Measurements from ENCODE around the gene PPP2R2C. TPM values are rescaled to one million over a fixed set of nuclear protein-coding genes. Genes with fewer than 3 reads are reported as not detected.

Gene PPP2R2C
- total RNA-seq, 1 experiment from 2014 or later = 32.9 TPM

GRCh38 chr4:6410068-6410467, 62.3 kb downstream of the PPP2R2C start:
- H3K4me3 ChIP-seq (replicated peaks in 1 of 2; ENCODE audit: low read depth in 1 of 2, low read length in 2 of 2) = no peak overlapping the region
- H4K20me1 ChIP-seq (ENCODE audit: insufficient read depth) = no peaks in the 10 kb centered on the region
- no peaks in the 10 kb centered on the region for H3K27me3 ChIP-seq (ENCODE audit: insufficient read depth, low read length)
- RAD21 ChIA-PET (ENCODE audit: low non-redundant PET in 1 of 2, low total read pairs in 2 of 2, uncharacterized antibody in 2 of 2, unreplicated experiment in 2 of 2) = no interaction called here
- POLR2A ChIA-PET = no interaction called here
- DNase-seq (ENCODE audit: low read depth, low spot score) = no peak
- H3K9ac ChIP-seq (ENCODE audit: low read length) = no peak overlapping the region
- H3K9me2 ChIP-seq (ENCODE audit: insufficient read depth) = no peaks in the 10 kb centered on the region
- no peak for TF ChIP-seq ATF3 (IDR thresholded peaks at IDR 0.05)
- TF ChIP-seq FOSL1 (IDR thresholded peaks at IDR 0.05; ENCODE audit: low read depth) = no peak
- TF ChIP-seq CBX3 (IDR thresholded peaks at IDR 0.05; ENCODE audit: low read depth) = no peak
- TF ChIP-seq SP1 (IDR thresholded peaks at IDR 0.05; ENCODE audit: low read depth) = no peak
- TF ChIP-seq EZH2 (IDR thresholded peaks at IDR 0.05) = no peak
- TF ChIP-seq YY1 (IDR thresholded peaks at IDR 0.05; ENCODE audit: extremely low read depth, insufficient replicate concordance, low read depth, low read length) = no peak
- TF ChIP-seq MAX (IDR thresholded peaks at IDR 0.05) = no peak
- no peak for TF ChIP-seq CEBPB (IDR thresholded peaks at IDR 0.05; ENCODE audit: low read depth)
- TF ChIP-seq CTCF (IDR thresholded peaks at IDR 0.05 in 2 of 3, conservative IDR thresholded peaks at IDR 0.05 in 1 of 3; ENCODE audit: borderline replicate concordance in 1 of 3, insufficient read depth in 1 of 3, low read depth in 2 of 3, low read length in 2 of 3) = no peak
- no peak for TF ChIP-seq REST (IDR thresholded peaks at IDR 0.05; ENCODE audit: low read depth)
- no peak for TF ChIP-seq EZH2phosphoT487 (IDR thresholded peaks at IDR 0.05; ENCODE audit: borderline replicate concordance)
- TF ChIP-seq EGR1 (IDR thresholded peaks at IDR 0.05; ENCODE audit: low read depth) = no peak
- no peak for TF ChIP-seq POLR2A (IDR thresholded peaks at IDR 0.05; ENCODE audit: borderline replicate concordance, extremely low read depth, insufficient read depth, insufficient read length)
- TF ChIP-seq SIN3A (IDR thresholded peaks at IDR 0.05; ENCODE audit: low read depth) = no peak
- no peak for TF ChIP-seq ZFX (IDR thresholded peaks at IDR 0.05)
- TF ChIP-seq ZBTB33 (IDR thresholded peaks at IDR 0.05; ENCODE audit: extremely low read depth, insufficient replicate concordance, low read length) = no peak
- TF ChIP-seq TCF7L2 (IDR thresholded peaks at IDR 0.05; ENCODE audit: borderline replicate concordance, extremely low read depth, insufficient read depth, insufficient read length) = no peak
- TF ChIP-seq POLR2AphosphoS5 (IDR thresholded peaks at IDR 0.05; ENCODE audit: low read depth, low read length) = no peak
- TF ChIP-seq ELF1 (IDR thresholded peaks at IDR 0.05; ENCODE audit: borderline replicate concordance, low read depth) = no peak
- H3K36me3 ChIP-seq (ENCODE audit: control insufficient read depth in 1 of 2, insufficient read depth in 2 of 2, low read length in 2 of 2) = no peaks in the 10 kb centered on the region
- no peaks in the 10 kb centered on the region for H3K4me1 ChIP-seq (ENCODE audit: control insufficient read depth in 1 of 2, insufficient read depth in 2 of 2, low read length in 2 of 2)
- no peaks in the 10 kb centered on the region; a peak in 1 of 4 replicates for H3K9me3 ChIP-seq (ENCODE audit: control insufficient read depth in 1 of 2, insufficient read depth in 1 of 2, low read depth in 1 of 2, low read length in 2 of 2)
- ATAC-seq = no peak
- H3K27ac ChIP-seq (ENCODE audit: low read depth, low read length) = no peak overlapping the region
- H3K79me2 ChIP-seq (ENCODE audit: insufficient read depth, low read length) = no peaks in the 10 kb centered on the region
- no TSS peak for BruUV-seq (replicated peaks)
- CTCF ChIA-PET = no interaction called here
- H2AFZ ChIP-seq (ENCODE audit: low read depth, low read length, poor library complexity, severe bottlenecking) = no peak overlapping the region
- intact Hi-C loops (cut with micrococcal nuclease) = no loop called here
- H3K4me2 ChIP-seq (ENCODE audit: low read length) = no peak overlapping the region

Data from HCT116 (cell line).